OCI-LY7 (cell line): ENCODE data around the gene MAN1C1. TPM values are rescaled to one million over a fixed set of nuclear protein-coding genes. Genes with fewer than 3 reads are reported as not detected.

Experiments
- BruUV-seq: library from RNA; stranded (reverse); fragments of 400-500 nt; replicated peaks from 2 replicates; lab custom pipeline; 2021; lab: Mats Ljungman, UMichigan
- CTCF ChIA-PET: fragments of 300-600 bp; sonication (Branson Sonifier 250); formaldehyde crosslinking; loops from one replicate; lab custom pipeline; 2022; ENCODE audit warnings: antibody characterized with exemption; ENCODE audit not compliant: unreplicated experiment; lab: Charles Lee
- POLR2A ChIA-PET: fragments of 300-600 bp; sonication (Branson Sonifier 250); formaldehyde crosslinking; loops from one replicate; lab custom pipeline; 2022; ENCODE audit warnings: antibody characterized with exemption; lab: Charles Lee
- DNase-seq: peaks from one replicate; pipeline ENCODE4 v3.0.0-alpha.2; 2015; ENCODE audit warnings: low spot score
- H2AFZ ChIP-seq: fragments of 200-600 bp; sonication (generic), shearing (Covaris generic); 2 replicates; pipeline ENCODE4 v1.6.1; 2014; ENCODE audit warnings: mild to moderate bottlenecking, antibody characterized with exemption, low read length, moderate library complexity
- H3K27ac ChIP-seq: fragments of 200-600 bp; sonication (generic); 2 replicates; pipeline ENCODE4 v1.5.1; 2014; ENCODE audit warnings: mixed run types, low read depth, mild to moderate bottlenecking, moderate library complexity, low read length, inconsistent platforms; ENCODE audit not compliant: poor library complexity, severe bottlenecking
- H3K36me3 ChIP-seq: fragments of 200-600 bp; sonication (generic); 2 replicates; pipeline ENCODE4 v1.6.1; 2014; ENCODE audit warnings: mild to moderate bottlenecking, antibody characterized with exemption, low read length, moderate library complexity, mixed read lengths; ENCODE audit not compliant: insufficient read depth
- H3K4me1 ChIP-seq: fragments of 200-600 bp; sonication (generic); 2 replicates; pipeline ENCODE4 v1.5.1; 2014; ENCODE audit warnings: mild to moderate bottlenecking, low read length; ENCODE audit not compliant: insufficient read depth, poor library complexity, severe bottlenecking
- H3K4me2 ChIP-seq: fragments of 200-600 bp; sonication (generic); 2 replicates; pipeline ENCODE4 v1.6.1; 2014; ENCODE audit warnings: mild to moderate bottlenecking, low read length
- H3K4me3 ChIP-seq: fragments of 200-600 bp; sonication (generic); 2 replicates; pipeline ENCODE4 v1.5.1; 2014; ENCODE audit warnings: mild to moderate bottlenecking, low read depth, low read length; ENCODE audit not compliant: poor library complexity, severe bottlenecking
- H3K79me2 ChIP-seq: fragments of 200-600 bp; sonication (generic); 2 replicates; pipeline ENCODE4 v1.6.1; 2016; ENCODE audit warnings: low read depth, mild to moderate bottlenecking, low read length, moderate library complexity, mixed read lengths; ENCODE audit not compliant: insufficient read depth
- H3K9me2 ChIP-seq: fragments of 200-600 bp; sonication (generic); 2 replicates; pipeline ENCODE4 v1.6.1; 2016; ENCODE audit warnings: mild to moderate bottlenecking, low read length, mixed read lengths; ENCODE audit not compliant: insufficient read depth
- H3K9me3 ChIP-seq: fragments of 200-600 bp; sonication (generic); 2 replicates; pipeline ENCODE4 v1.6.1; 2014; ENCODE audit warnings: mild to moderate bottlenecking, mixed run types, low read length, mixed read lengths
- H4K20me1 ChIP-seq: fragments of 200-600 bp; sonication (generic); 2 replicates; pipeline ENCODE4 v1.6.1; 2014; ENCODE audit warnings: mild to moderate bottlenecking, antibody characterized with exemption, low read length, moderate library complexity, mixed read lengths; ENCODE audit not compliant: insufficient read depth
- EZH2phosphoT487 ChIP-seq: fragments of 200-600 bp; sonication (generic); IDR thresholded peaks from 2 replicates; pipeline ENCODE4 v1.6.1; 2018; ENCODE audit warnings: low read depth, borderline replicate concordance, mild to moderate bottlenecking, mixed run types, antibody characterized with exemption, low read length, moderate library complexity, mixed read lengths
- intact Hi-C: fragments of 100-400 bp; cut with micrococcal nuclease; formaldehyde crosslinking; loops from one replicate; pipeline ENCODE4 v1.10.0; 2022; ENCODE audit not compliant: unreplicated experiment
- total RNA-seq, 2 experiments: library from RNA; depleted of rRNA in 1 of 2; stranded (reverse); fragments of >200 nt in 1 of 2; shearing (Covaris generic) in 1 of 2; gene quantifications; 2 replicates each; pipeline ENCODE4 v1.2.3, GENCODE V29; 2014 to 2022
- TF ChIP-seq, protein P1 (sequence below): fragments of 200-600 bp; sonication (generic); conservative IDR thresholded peaks from 2 replicates; pipeline ENCODE4 v1.5.1; 2014; ENCODE audit warnings: mild to moderate bottlenecking, antibody characterized with exemption, low read length, moderate library complexity, mixed read lengths

Gene MAN1C1
- total RNA-seq, 2 experiments from 2014 or later, result 3.0 to 4.9 TPM

DNA sequence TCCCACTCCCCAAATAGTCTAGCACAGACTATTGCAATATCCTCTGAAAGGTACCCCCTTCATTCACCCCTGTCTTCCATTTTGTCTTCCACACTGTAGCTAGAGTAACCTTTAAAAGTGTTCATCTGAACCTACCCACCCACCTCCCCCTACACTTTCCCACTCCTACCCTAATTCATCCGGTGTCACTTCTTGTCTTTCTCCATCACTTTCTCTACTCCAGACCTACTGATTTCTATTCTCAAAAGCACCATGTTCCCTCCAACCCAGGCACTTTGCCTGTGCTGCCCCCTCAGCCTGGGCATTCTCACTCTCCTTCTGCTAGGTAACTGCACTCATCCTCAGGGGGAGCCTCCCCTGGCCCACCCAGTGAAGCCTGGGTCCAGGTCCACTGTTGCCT is 4.7 kb upstream of the MAN1C1 start:
- Histone ChIP-seq H3K4me1 (peaks cover 74% of the 10 kb centered on the region), H2AFZ (no peak overlapping the region), H3K9me3 (no peaks in the 10 kb centered on the region), H3K4me2 (no peak overlapping the region), H3K4me3 (no peak overlapping the region), H3K79me2 (no peaks in the 10 kb centered on the region), H4K20me1 (no peaks in the 10 kb centered on the region), H3K27ac (no peak overlapping the region), H3K9me2 (no peaks in the 10 kb centered on the region), H3K36me3 (no peaks in the 10 kb centered on the region)
- BruUV-seq, result no TSS peak
- CTCF ChIA-PET, result interaction anchor here (0.6 kb wide), 1 partner anchor 32 kb away, joined by 3 read pairs; no protein-coding TSS in a partner anchor
- DNase-seq, result no peak
- no peak for TF ChIP-seq EZH2phosphoT487
- TF ChIP-seq, protein P1, sequence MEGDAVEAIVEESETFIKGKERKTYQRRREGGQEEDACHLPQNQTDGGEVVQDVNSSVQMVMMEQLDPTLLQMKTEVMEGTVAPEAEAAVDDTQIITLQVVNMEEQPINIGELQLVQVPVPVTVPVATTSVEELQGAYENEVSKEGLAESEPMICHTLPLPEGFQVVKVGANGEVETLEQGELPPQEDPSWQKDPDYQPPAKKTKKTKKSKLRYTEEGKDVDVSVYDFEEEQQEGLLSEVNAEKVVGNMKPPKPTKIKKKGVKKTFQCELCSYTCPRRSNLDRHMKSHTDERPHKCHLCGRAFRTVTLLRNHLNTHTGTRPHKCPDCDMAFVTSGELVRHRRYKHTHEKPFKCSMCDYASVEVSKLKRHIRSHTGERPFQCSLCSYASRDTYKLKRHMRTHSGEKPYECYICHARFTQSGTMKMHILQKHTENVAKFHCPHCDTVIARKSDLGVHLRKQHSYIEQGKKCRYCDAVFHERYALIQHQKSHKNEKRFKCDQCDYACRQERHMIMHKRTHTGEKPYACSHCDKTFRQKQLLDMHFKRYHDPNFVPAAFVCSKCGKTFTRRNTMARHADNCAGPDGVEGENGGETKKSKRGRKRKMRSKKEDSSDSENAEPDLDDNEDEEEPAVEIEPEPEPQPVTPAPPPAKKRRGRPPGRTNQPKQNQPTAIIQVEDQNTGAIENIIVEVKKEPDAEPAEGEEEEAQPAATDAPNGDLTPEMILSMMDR, result no peak
- POLR2A ChIA-PET, result interaction anchor here (0.7 kb wide), 1 partner anchor 146 kb away, joined by 4 read pairs; no protein-coding TSS in a partner anchor
- intact Hi-C loops, result no loop called here

DNA sequence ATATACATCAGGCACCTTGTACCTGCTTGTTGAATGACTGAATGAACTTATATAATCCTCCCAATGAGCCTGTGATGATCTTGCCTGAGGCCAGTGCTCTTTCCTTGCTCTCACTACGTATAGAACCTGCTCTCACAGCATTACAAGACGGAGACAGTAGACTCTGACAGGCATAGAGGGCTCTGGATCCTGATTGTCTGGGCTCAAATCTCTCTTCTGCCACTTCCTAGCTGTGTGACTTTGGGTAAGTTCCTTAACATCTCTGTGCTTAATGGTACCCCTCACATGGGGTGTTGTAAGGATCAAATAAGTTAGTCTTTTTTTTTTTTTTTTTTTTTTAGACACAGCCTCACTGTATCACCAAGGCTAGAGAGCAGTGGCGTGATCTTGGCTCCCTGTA is 4.2 kb upstream of the MAN1C1 start:
- TF ChIP-seq EZH2phosphoT487, result no peak
- TF ChIP-seq, protein P1, result no peak
- no peak overlapping the region for H3K4me2 ChIP-seq
- BruUV-seq, result no TSS peak

DNA sequence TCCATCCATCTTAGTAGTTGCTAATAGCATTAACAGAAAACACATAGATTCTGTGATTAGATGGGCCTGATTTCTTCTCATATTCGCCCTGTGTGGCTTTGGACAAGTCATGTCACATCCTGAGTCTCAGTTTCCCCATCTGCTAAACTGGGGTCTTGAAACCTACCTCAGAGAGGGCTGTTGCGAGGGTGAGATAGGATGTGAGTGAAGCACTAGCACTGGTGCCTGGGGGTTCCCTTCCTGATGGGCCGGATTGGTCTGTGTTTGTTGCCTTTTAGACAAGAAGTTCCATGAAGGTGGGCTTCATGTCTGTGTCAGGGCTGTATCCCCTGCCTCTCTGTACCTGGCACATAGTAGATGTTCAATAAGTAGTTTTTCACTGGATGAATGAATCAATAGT is 3.5 kb upstream of the MAN1C1 start:
- BruUV-seq, result no TSS peak
- TF ChIP-seq, protein P1, result no peak
- no peak for TF ChIP-seq EZH2phosphoT487
- H2AFZ ChIP-seq, result no peak overlapping the region
- H3K4me2 ChIP-seq, result no peak overlapping the region
- no peak overlapping the region for H3K4me3 ChIP-seq
- intact Hi-C loops, result no loop called here
- H3K27ac ChIP-seq, result no peak overlapping the region
- H3K36me3 ChIP-seq, result no peaks in the 10 kb centered on the region
- H3K79me2 ChIP-seq, result no peaks in the 10 kb centered on the region
- no peak for DNase-seq
- no peaks in the 10 kb centered on the region for H4K20me1 ChIP-seq
- H3K9me3 ChIP-seq, result no peaks in the 10 kb centered on the region
- peaks cover 69% of the 10 kb centered on the region for H3K4me1 ChIP-seq
- POLR2A ChIA-PET, result interaction anchor here (1.0 kb wide), 1 partner anchor 14 kb away, joined by 4 read pairs; no protein-coding TSS in a partner anchor
- CTCF ChIA-PET, result no interaction called here
- H3K9me2 ChIP-seq, result no peaks in the 10 kb centered on the region

More for the DNA sequence above, 4.2 kb upstream of the MAN1C1 start:
- Histone ChIP-seq H3K9me3 (no peaks in the 10 kb centered on the region), H2AFZ (no peak overlapping the region), H3K36me3 (no peaks in the 10 kb centered on the region), H3K4me3 (no peak overlapping the region), H3K9me2 (no peaks in the 10 kb centered on the region), H3K79me2 (no peaks in the 10 kb centered on the region), H4K20me1 (no peaks in the 10 kb centered on the region), H3K4me1 (peaks cover 69% of the 10 kb centered on the region), H3K27ac (no peak overlapping the region)
- intact Hi-C loops, result no loop called here
- ChIA-PET CTCF (interaction anchor here (0.6 kb wide), 1 partner anchor 33 kb away, joined by 3 read pairs; no protein-coding TSS in a partner anchor), POLR2A (interaction anchor here (0.7 kb wide), 1 partner anchor 146 kb away, joined by 4 read pairs; no protein-coding TSS in a partner anchor)
- no peak for DNase-seq
